ENCODE data around the gene GNG13.
"Not testable (repeated sequence)": the region's sequence is repeated elsewhere in the genome, so short reads cannot be mapped to it uniquely, and the experiment has no call there.

GNG13 gene

GRCh38 chr16:799948-800833, at the start of gene GNG13:
GNG13 (minus strand) TSS chr16:800734; CDS start chr16:799077, 1,657 bp downstream.
- no peak for DNase-seq (ENCODE audit: insufficient read length, low spot score)
- FAIRE-seq, result no peak

- no peak for FAIRE-seq
- DNase-seq (ENCODE audit: insufficient read length, low spot score), result no peak
These were observed 48.1 kb upstream of the GNG13 start for GRCh38 chr16:848510-849253.

DNA sequence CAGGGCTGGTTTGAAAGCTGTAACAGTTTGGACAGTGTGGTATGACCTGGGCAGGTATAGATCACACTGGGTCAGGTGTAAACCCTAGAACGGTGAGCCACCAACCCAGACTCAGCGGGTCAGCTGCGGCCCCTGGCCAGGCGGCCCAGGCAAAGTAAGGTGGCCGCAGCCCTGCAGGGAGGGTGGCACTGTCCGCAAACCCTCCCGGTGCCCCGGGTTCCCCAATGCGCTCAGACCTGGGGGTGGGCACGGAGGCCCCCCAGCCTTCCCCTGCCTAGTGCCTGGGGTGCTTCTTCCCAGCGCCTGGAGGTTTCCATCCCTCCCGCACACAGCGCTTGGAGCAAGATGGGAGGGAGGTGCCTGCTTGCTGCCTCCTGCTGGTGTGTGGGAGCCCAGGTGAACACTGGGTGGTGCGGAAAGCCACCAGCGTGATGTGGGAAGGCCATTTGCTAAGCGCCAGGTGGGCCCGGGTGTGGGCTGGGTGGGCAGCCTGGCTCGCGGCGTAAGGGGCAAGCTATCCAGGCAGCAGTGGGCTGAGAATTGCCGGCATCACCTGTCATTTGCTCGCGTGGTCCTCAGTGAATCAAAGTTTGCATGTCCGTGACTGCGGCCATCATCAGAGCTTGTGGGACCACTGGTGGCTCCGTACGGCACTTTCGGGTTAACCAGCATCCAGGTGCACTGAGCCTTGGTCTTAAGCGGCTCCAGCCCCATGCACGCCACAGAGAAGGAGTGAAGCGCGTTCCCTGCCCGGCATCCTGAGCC, 47.3 kb upstream of the GNG13 start:
- DNase-seq (ENCODE audit: insufficient read length, low spot score), result no peak
- FAIRE-seq, result no peak

GRCh38 chr16:847151-847550, 46.6 kb upstream of the GNG13 start:
- FAIRE-seq (no peak), DNase-seq (ENCODE audit: insufficient read length, low spot score) (no peak)

GRCh38 chr16:845351-845745, 44.8 kb upstream of the GNG13 start:
- no peak for FAIRE-seq
- DNase-seq (ENCODE audit: insufficient read length, low spot score), result no peak

- FAIRE-seq (no peak), DNase-seq (ENCODE audit: insufficient read length, low spot score) (no peak)
These were observed 44.3 kb upstream of the GNG13 start for GRCh38 chr16:844638-845350.

DNA sequence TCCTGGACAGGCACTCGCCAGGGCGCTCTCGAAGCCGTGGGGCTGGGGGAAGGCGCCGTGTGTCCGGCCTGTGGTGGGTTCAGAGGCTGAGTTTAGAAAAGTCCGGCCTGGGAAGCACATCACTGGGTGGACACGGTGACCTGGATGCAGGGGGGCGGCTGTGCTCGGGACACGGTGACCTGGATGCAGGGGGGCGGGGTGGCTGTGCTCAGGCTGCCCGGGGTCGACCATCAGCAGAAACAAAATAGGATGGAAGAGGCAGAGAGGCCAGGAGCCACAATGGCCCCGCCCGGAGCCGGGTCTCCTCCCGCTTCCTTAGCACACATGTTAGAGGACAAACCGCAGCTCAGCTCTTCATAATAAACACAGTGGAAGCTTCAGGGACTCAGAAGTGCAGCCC, 43.2 kb upstream of the GNG13 start:
- FAIRE-seq (no peak), DNase-seq (ENCODE audit: insufficient read length, low spot score) (no peak)

- FAIRE-seq (no peak), DNase-seq (ENCODE audit: insufficient read length, low spot score) (no peak)
These were observed 42.4 kb upstream of the GNG13 start for GRCh38 chr16:842711-843560.

GRCh38 chr16:842061-842476, 41.5 kb upstream of the GNG13 start:
- FAIRE-seq, result no peak

GRCh38 chr16:841455-842060, 41.0 kb upstream of the GNG13 start:
- FAIRE-seq (no peak), DNase-seq (ENCODE audit: insufficient read length, low spot score) (no peak)

More at GRCh38 chr16:842061-842476, 41.5 kb upstream of the GNG13 start:
- DNase-seq (ENCODE audit: insufficient read length, low spot score), result no peak

GRCh38 chr16:840561-841454, 40.3 kb upstream of the GNG13 start:
- DNase-seq (ENCODE audit: insufficient read length, low spot score), result no peak
- FAIRE-seq, result no peak

- DNase-seq (ENCODE audit: insufficient read length, low spot score) (no peak), FAIRE-seq (no peak)
These were observed 39.3 kb upstream of the GNG13 start for GRCh38 chr16:839643-840408.

- FAIRE-seq, result no peak
- no peak for DNase-seq (ENCODE audit: insufficient read length, low spot score)
These were observed 38.2 kb upstream of the GNG13 start for GRCh38 chr16:838741-839140.

DNA sequence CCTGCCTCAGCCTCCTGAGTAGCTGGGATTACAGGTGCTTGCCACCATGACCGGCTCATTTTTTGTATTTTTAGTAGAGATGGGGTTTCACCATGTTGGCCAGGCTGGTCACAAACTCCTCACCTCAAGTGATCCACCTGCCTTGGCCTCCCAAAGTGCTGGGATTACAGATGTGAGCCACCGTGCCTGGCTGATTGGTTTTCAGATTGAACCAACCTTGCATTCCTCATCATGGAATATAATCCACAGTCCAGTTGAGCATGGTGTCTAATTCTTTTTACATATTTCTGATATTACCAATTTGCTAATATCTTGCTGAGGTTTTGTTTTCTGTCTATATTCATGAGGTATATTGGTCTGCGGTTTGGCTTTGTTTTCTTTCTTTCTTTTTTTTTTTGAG, 36.3 kb upstream of the GNG13 start:
- DNase-seq (ENCODE audit: insufficient read length, low spot score); FAIRE-seq: not testable (repeated sequence)

- DNase-seq (ENCODE audit: insufficient read length, low spot score) (no peak), FAIRE-seq (no peak)
These were observed 35.7 kb upstream of the GNG13 start for GRCh38 chr16:836221-836620.

DNA sequence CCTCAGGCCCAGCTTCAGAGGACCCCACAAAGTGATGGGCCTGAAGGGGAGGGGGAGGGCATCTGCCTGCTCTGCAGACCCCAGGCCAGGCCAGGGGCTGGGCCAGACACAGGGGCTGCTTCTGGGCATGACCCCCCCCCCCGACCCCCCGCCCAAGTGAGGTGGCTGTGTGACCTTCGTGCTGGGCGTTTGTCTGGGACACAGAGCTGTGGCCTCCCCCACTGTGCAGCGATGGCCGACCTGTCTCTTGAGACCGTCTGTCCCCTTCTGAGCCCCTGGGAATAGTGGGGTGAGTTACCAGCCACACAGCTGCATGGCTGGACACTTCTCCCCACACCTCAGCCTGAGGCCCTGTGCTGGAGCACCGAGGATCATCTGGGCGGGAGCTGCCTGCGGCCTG, 34.8 kb upstream of the GNG13 start:
- FAIRE-seq, result no peak
- DNase-seq (ENCODE audit: insufficient read length, low spot score), result no peak

- no peak for FAIRE-seq
- DNase-seq (ENCODE audit: insufficient read length, low spot score), result no peak
These were observed 32.9 kb upstream of the GNG13 start for GRCh38 chr16:833411-833810.
